BJ (cell line): Measurements from ENCODE around the gene CCNT1. TPM values are rescaled to one million over a fixed set of nuclear protein-coding genes. Genes with fewer than 3 reads are reported as not detected.

Source experiments
- CTCF ChIA-PET: fragments of 350-600 bp; formaldehyde crosslinking; extraction: SDS; loops from one replicate; lab custom pipeline; 2021; ENCODE audit warnings: antibody characterized with exemption, inconsistent platforms; lab: Yijun Ruan, JAX
- POLR2A ChIA-PET: fragments of 300-600 bp; sonication (Branson Sonifier 250); formaldehyde crosslinking; extraction: SDS; loops from one replicate; lab custom pipeline; 2021; ENCODE audit warnings: antibody characterized with exemption; lab: Charles Lee
- DNase-seq: peaks from one replicate; pipeline ENCODE4 v3.0.0-alpha.2; 2011; ENCODE audit warnings: low read depth
- H3K27me3 ChIP-seq: 2 replicates; pipeline ENCODE4 v1.6.0; 2011; ENCODE audit warnings: low read length; ENCODE audit not compliant: control insufficient read depth, insufficient read depth
- H3K36me3 ChIP-seq: 2 replicates; pipeline ENCODE4 v1.5.1; 2011; ENCODE audit warnings: low read length; ENCODE audit not compliant: control insufficient read depth, insufficient read depth
- H3K4me3 ChIP-seq: 2 replicates; pipeline ENCODE4 v1.5.1; 2011; ENCODE audit warnings: low read depth, mild to moderate bottlenecking, control low read depth, low read length
- CTCF ChIP-seq: IDR thresholded peaks from 2 replicates; pipeline ENCODE4 v1.5.1; 2011; ENCODE audit warnings: low read depth, mild to moderate bottlenecking, control low read depth, inconsistent platforms, low read length, moderate library complexity; ENCODE audit not compliant: insufficient read depth
- polyA plus RNA-seq: library from polyadenylated mRNA; depleted of rRNA; stranded (reverse); fragments of >200 nt; gene quantifications from 2 replicates; pipeline ENCODE4 v1.2.3, GENCODE V29; 2011

The CCNT1 gene
- polyA plus RNA-seq, 1 experiment: 16.9 TPM

- POLR2A ChIA-PET: no interaction called here
- CTCF ChIA-PET: interaction anchor here (1.1 to 11.8 kb wide), 4 partner anchors 44 to 103 kb away, joined by 3 to 226 read pairs (median 4); partner anchors contain the start of gene ADCY6
- Histone ChIP-seq H3K36me3 (no peaks in the 10 kb centered on the region), H3K4me3 (no peak overlapping the region), H3K27me3 (no peaks in the 10 kb centered on the region; the same call in 1 of the 2 replicates)
- TF ChIP-seq CTCF: no peak
- DNase-seq: no peak
These were observed 34.4 kb upstream of the CCNT1 start for GRCh38 chr12:48750769-48751356.

GRCh38 chr12:48750215-48750614 is 33.7 kb upstream of the CCNT1 start:
- no peak overlapping the region for H3K4me3 ChIP-seq
- no peak for DNase-seq
- ChIA-PET CTCF (interaction anchor here (1.1 to 11.8 kb wide), 5 partner anchors 8 to 103 kb away, joined by 3 to 226 read pairs (median 4); partner anchors contain the start of gene ADCY6), POLR2A (no interaction called here)
- no peaks in the 10 kb centered on the region for H3K27me3 ChIP-seq
- H3K36me3 ChIP-seq: no peaks in the 10 kb centered on the region
- no peak for TF ChIP-seq CTCF

- no peak for TF ChIP-seq CTCF
- no peaks in the 10 kb centered on the region for H3K36me3 ChIP-seq
- POLR2A ChIA-PET: no interaction called here
- DNase-seq: no peak
- H3K27me3 ChIP-seq: no peaks in the 10 kb centered on the region
- CTCF ChIA-PET: interaction anchor here (0.7 to 4.7 kb wide), 4 partner anchors 9 to 146 kb away, joined by 3 to 18 read pairs (median 3); no protein-coding TSS in a partner anchor
- H3K4me3 ChIP-seq: no peak overlapping the region
These were observed 27.9 kb upstream of the CCNT1 start for GRCh38 chr12:48744251-48745008.

GRCh38 chr12:48739618-48740269 is 23.2 kb upstream of the CCNT1 start:
- no peak for TF ChIP-seq CTCF
- Histone ChIP-seq H3K36me3 (no peaks in the 10 kb centered on the region), H3K27me3 (no peaks in the 10 kb centered on the region), H3K4me3 (no peak overlapping the region)
- CTCF ChIA-PET: interaction anchor here (0.8 kb wide), 1 partner anchor 8 kb away, joined by 3 read pairs; no protein-coding TSS in a partner anchor
- DNase-seq: no peak
- POLR2A ChIA-PET: no interaction called here

- ChIA-PET POLR2A (interaction anchor here (0.7 kb wide), 1 partner anchor 802 kb away, joined by 3 read pairs; no protein-coding TSS in a partner anchor), CTCF (interaction anchor here (0.7 to 1.3 kb wide), 3 partner anchors 10 to 18 kb away, joined by 3 read pairs; no protein-coding TSS in a partner anchor)
These were observed 19.9 kb upstream of the CCNT1 start for GRCh38 chr12:48736456-48736855.

More at GRCh38 chr12:48736456-48736855, 19.9 kb upstream of the CCNT1 start:
- DNase-seq: no peak
- no peaks in the 10 kb centered on the region for H3K36me3 ChIP-seq
- no peak for TF ChIP-seq CTCF
- no peaks in the 10 kb centered on the region for H3K27me3 ChIP-seq
- H3K4me3 ChIP-seq: no peak overlapping the region
